ENCODE data around the gene ANGEL1. TPM values are rescaled to one million over a fixed set of nuclear protein-coding genes. Genes with fewer than 3 reads are reported as not detected.

ANGEL1 gene
- polyA plus RNA-seq, 1 of the 3 experiments (the other 2 are of a cell fraction): 14.1 TPM

GRCh38 chr14:76784266-76784874 is 28.3 kb downstream of the ANGEL1 start:
- WGBS (ENCODE audit: low lambda C conversion rate): 93% methylated on average over 4 of the region's 6 CpGs
- DNase-seq: no peak

GRCh38 chr14:76782885-76783566 is 29.7 kb downstream of the ANGEL1 start:
- TF ChIP-seq, protein P1, sequence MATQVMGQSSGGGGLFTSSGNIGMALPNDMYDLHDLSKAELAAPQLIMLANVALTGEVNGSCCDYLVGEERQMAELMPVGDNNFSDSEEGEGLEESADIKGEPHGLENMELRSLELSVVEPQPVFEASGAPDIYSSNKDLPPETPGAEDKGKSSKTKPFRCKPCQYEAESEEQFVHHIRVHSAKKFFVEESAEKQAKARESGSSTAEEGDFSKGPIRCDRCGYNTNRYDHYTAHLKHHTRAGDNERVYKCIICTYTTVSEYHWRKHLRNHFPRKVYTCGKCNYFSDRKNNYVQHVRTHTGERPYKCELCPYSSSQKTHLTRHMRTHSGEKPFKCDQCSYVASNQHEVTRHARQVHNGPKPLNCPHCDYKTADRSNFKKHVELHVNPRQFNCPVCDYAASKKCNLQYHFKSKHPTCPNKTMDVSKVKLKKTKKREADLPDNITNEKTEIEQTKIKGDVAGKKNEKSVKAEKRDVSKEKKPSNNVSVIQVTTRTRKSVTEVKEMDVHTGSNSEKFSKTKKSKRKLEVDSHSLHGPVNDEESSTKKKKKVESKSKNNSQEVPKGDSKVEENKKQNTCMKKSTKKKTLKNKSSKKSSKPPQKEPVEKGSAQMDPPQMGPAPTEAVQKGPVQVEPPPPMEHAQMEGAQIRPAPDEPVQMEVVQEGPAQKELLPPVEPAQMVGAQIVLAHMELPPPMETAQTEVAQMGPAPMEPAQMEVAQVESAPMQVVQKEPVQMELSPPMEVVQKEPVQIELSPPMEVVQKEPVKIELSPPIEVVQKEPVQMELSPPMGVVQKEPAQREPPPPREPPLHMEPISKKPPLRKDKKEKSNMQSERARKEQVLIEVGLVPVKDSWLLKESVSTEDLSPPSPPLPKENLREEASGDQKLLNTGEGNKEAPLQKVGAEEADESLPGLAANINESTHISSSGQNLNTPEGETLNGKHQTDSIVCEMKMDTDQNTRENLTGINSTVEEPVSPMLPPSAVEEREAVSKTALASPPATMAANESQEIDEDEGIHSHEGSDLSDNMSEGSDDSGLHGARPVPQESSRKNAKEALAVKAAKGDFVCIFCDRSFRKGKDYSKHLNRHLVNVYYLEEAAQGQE (IDR thresholded peaks at IDR 0.05; ENCODE audit: low read depth, low read length): no peak
- TF ChIP-seq JUND (IDR thresholded peaks at IDR 0.05): no peak
- no peak for TF ChIP-seq TEAD4 (IDR thresholded peaks at IDR 0.05; ENCODE audit: borderline replicate concordance, insufficient read depth)
- no peak for TF ChIP-seq SMC3 (IDR thresholded peaks at IDR 0.05; ENCODE audit: low read depth, low read length)
- no peak for TF ChIP-seq RXRA (IDR thresholded peaks at IDR 0.05; ENCODE audit: borderline replicate concordance, low read depth)
- TF ChIP-seq YY1 (IDR thresholded peaks at IDR 0.05; ENCODE audit: low read depth): no peak
- TF ChIP-seq TCF12 (IDR thresholded peaks at IDR 0.05): no peak
- no peak for TF ChIP-seq RFX5 (IDR thresholded peaks at IDR 0.05; ENCODE audit: low read length)
- no peak for TF ChIP-seq GABPA (IDR thresholded peaks at IDR 0.05; ENCODE audit: low read depth)
- no peak for TF ChIP-seq RAD21 (IDR thresholded peaks at IDR 0.05; ENCODE audit: low read length)
- no peak for TF ChIP-seq RCOR1 (IDR thresholded peaks at IDR 0.05; ENCODE audit: low read length)
- TF ChIP-seq, protein P2, sequence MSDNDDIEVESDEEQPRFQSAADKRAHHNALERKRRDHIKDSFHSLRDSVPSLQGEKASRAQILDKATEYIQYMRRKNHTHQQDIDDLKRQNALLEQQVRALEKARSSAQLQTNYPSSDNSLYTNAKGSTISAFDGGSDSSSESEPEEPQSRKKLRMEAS (IDR thresholded peaks at IDR 0.05; ENCODE audit: low read depth): no peak
- no peak for TF ChIP-seq USF1 (IDR thresholded peaks at IDR 0.05; ENCODE audit: borderline replicate concordance, low read depth)
- TF ChIP-seq GATA2 (CRISPR knock-in tag; IDR thresholded peaks at IDR 0.05): no peak
- no peak for TF ChIP-seq CHD2 (IDR thresholded peaks at IDR 0.05; ENCODE audit: low read length, partially characterized antibody)
- TF ChIP-seq FOXM1 (IDR thresholded peaks at IDR 0.05; ENCODE audit: low read depth): no peak
- TF ChIP-seq IRF3 (IDR thresholded peaks at IDR 0.05; ENCODE audit: low read depth, low read length): no peak
- no peak for TF ChIP-seq NRF1 (IDR thresholded peaks at IDR 0.05; ENCODE audit: low read depth, low read length)
- TF ChIP-seq PBX3 (IDR thresholded peaks at IDR 0.05): no peak

More at GRCh38 chr14:76784266-76784874, 28.3 kb downstream of the ANGEL1 start:
- Histone ChIP-seq H3K9me3 (no peaks in the 10 kb centered on the region), H3K27me3 (ENCODE audit: insufficient read depth) (no peaks in the 10 kb centered on the region), H3K9me2 (no peaks in the 10 kb centered on the region), H3K4me1 (ENCODE audit: control insufficient read depth in 1 of 2, insufficient read depth in 2 of 2, low read depth in 1 of 2, low read length in 1 of 2) (peaks cover 14 to 35% of the 10 kb centered on the region in 2 experiments; a peak in 2 of 4 replicates), H3K36me3 (replicated peaks in 1 of 2; ENCODE audit: control insufficient read depth in 1 of 2, insufficient read depth in 2 of 2, low read length in 1 of 2) (peaks cover 0 to 45% of the 10 kb centered on the region in 2 experiments), H3K27ac (ENCODE audit: low read depth in 2 of 2, low read length in 1 of 2) (no peak overlapping the region; a peak in 1 of 4 replicates), H3K79me2 (ENCODE audit: insufficient read depth) (no peaks in the 10 kb centered on the region), H3K9ac (no peak overlapping the region), H3K4me2 (no peak overlapping the region), H3F3A (replicated peaks; ENCODE audit: insufficient read depth) (no peaks in the 10 kb centered on the region), H2AFZ (ENCODE audit: low read depth) (no peak overlapping the region), H4K20me1 (ENCODE audit: insufficient read depth) (no peaks in the 10 kb centered on the region), H3K4me3 (ENCODE audit: low read depth in 2 of 2, low read length in 1 of 2) (peak overlapping the region in 1 of 2 experiments; percentile 33; a peak in 1 of 4 replicates)
- TF ChIP-seq CHD2 (IDR thresholded peaks at IDR 0.05; ENCODE audit: low read length, partially characterized antibody): no peak
- no peak for TF ChIP-seq GABPA (IDR thresholded peaks at IDR 0.05; ENCODE audit: low read depth)
- ChIA-PET CTCF (interaction anchor here (0.8 to 7.7 kb wide), 29 partner anchors 8 to 434 kb away, joined by 3 to 147 read pairs (median 5); partner anchors contain the start of genes ANGEL1 and VASH1), POLR2A (interaction anchor here (0.6 to 1.3 kb wide), 3 partner anchors 28 to 74 kb away, joined by 3 to 4 read pairs (median 3); partner anchors contain the start of gene ANGEL1)

More at GRCh38 chr14:76782885-76783566, 29.7 kb downstream of the ANGEL1 start:
- POLR2A ChIA-PET: interaction anchor here (2.4 kb wide), 1 partner anchor 29 kb away, joined by 6 read pairs; the partner anchor contains the start of gene ANGEL1
- DNase-seq: no peak
- 91% methylated on average over 9 of the region's 9 CpGs for WGBS (ENCODE audit: low lambda C conversion rate)
- H3K27ac ChIP-seq (ENCODE audit: low read depth in 2 of 2, low read length in 1 of 2): no peak overlapping the region; a peak in 1 of 4 replicates
- no peaks in the 10 kb centered on the region for H3K27me3 ChIP-seq (ENCODE audit: insufficient read depth)
- peaks cover 0 to 32% of the 10 kb centered on the region in 2 experiments for H3K36me3 ChIP-seq (replicated peaks in 1 of 2; ENCODE audit: control insufficient read depth in 1 of 2, insufficient read depth in 2 of 2, low read length in 1 of 2)
- H3K9ac ChIP-seq: no peak overlapping the region
- H4K20me1 ChIP-seq (ENCODE audit: insufficient read depth): no peaks in the 10 kb centered on the region
- no peak overlapping the region for H3K4me2 ChIP-seq
- H3K4me3 ChIP-seq (ENCODE audit: low read depth in 2 of 2, low read length in 1 of 2): no peak overlapping the region
- no peak overlapping the region for H2AFZ ChIP-seq (ENCODE audit: low read depth)
- H3K9me3 ChIP-seq: no peaks in the 10 kb centered on the region
- CTCF ChIA-PET: interaction anchor here (0.6 to 7.7 kb wide), 4 partner anchors 11 to 73 kb away, joined by 3 to 147 read pairs (median 9); no protein-coding TSS in a partner anchor
- H3K79me2 ChIP-seq (ENCODE audit: insufficient read depth): no peaks in the 10 kb centered on the region
- H3K4me1 ChIP-seq (ENCODE audit: control insufficient read depth in 1 of 2, insufficient read depth in 2 of 2, low read depth in 1 of 2, low read length in 1 of 2): peaks cover 14 to 44% of the 10 kb centered on the region in 2 experiments; a peak in 2 of 4 replicates
- H3F3A ChIP-seq (replicated peaks; ENCODE audit: insufficient read depth): no peaks in the 10 kb centered on the region
- H3K9me2 ChIP-seq: no peaks in the 10 kb centered on the region

Measured in SK-N-SH (cell line).